Mucosa of descending colon (tissue), 3 donors: Measurements from ENCODE around the gene CLIP4. TPM values are rescaled to one million over a fixed set of nuclear protein-coding genes. Genes with fewer than 3 reads are reported as not detected.

Experiments
- ATAC-seq: fragments of 200-7000 bp; cut with Tn5 transposase; one replicate; pipeline ENCODE4 v1.9.1; 2020; ENCODE audit warnings: mild to moderate bottlenecking, moderate library complexity
- DNase-seq, 3 donors: peaks; one replicate each; pipeline ENCODE4 v3.0.0-alpha.2; 2020
- H3K36me3 ChIP-seq: fragments of 200-600 bp; one replicate; pipeline ENCODE4 v1.8.0; 2021; ENCODE audit warnings: low read depth, mild to moderate bottlenecking
- H3K4me1 ChIP-seq: fragments of 200-600 bp; one replicate; pipeline ENCODE4 v1.8.0; 2021; ENCODE audit warnings: low read depth, mild to moderate bottlenecking
- H3K4me3 ChIP-seq: fragments of 200-600 bp; one replicate; pipeline ENCODE4 v1.8.0; 2021; ENCODE audit warnings: mild to moderate bottlenecking
- H3K9me3 ChIP-seq: fragments of 200-600 bp; one replicate; pipeline ENCODE4 v1.8.0; 2021; ENCODE audit warnings: mild to moderate bottlenecking
- intact Hi-C, 2 donors: fragments of 100-400 bp; cut with DNase I in 1 of 2; cut with micrococcal nuclease in 1 of 2; formaldehyde crosslinking; loops; one replicate each; pipeline versions ENCODE4 v1.11.0 to v1.11.1; 2022; cut with DNase I, micrococcal nuclease
- total RNA-seq, 3 donors: library from RNA; stranded (reverse); fragmentation: NEBNext Ultra II Directional in 2 of 3; extraction: Animal tissue kit (Norgen Biotek cat#: 25700) in 2 of 3; gene quantifications; one replicate each; pipeline versions ENCODE4 v1.2.1 to v1.2.4, GENCODE V29; 2021 to 2023
- TF ChIP-seq, protein P1 (sequence below): fragments of 200-600 bp; IDR thresholded peaks from one replicate; pipeline ENCODE4 v1.8.0; 2022; ENCODE audit warnings: antibody characterized with exemption, mild to moderate bottlenecking
- donor health status: DM: no; HTN: no; CAD: no; lungs with moderate emphysema.
- donor health status: DM: no; HTN: no; CAD: no.
- donor health status: DM: no; HTN: yes; CAD: no.

Gene CLIP4
- total RNA-seq, 3 donors from 2014 or later: 2.6 to 48.1 (median 8.3) TPM

DNA sequence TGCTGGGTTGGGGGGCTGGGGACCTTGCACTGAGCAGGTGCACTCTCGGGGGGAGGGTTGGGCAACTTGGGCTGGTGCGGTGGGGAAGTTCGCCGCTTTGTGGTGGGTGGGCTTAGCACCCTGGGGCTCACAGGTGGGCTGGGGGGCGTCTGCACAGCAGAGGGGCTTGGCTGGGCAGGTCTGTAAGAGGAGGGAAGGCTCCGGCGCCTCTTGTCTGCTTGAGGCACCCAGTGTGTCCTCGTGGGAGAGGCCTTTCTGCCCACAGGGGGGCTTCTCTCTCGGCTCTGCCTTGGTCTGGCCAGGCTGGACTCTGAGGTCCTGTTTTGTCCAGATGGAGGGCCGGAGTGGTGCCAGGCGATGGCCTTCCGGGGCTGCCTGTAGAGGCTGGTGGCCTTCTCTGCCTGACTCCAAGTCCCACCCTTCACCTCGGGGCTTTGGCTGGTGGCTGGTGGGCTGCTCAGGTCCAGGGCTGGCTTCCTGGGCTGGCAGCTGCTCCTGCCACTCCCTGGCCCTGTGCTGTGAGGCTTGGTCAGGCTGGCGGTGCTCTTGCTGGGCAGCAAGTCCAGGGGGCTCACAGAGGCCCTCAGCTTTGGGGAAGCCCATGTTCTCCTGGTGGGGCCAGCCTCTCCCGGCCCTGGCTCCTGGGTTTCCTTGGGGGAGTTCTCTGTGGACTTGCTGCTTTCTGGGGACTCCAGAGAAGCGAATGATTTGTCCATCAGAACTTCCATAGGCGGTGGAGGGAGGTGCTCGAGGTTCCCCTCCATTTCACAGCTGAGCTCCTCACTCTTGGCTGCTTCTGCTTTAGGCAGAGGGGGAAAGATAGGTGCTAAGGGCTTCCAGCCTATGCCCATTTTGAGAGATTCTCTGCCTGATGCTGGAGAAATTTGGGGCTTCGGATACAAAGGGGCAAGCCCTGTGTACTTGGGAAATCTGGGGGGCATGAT lies 43.9 kb upstream of the CLIP4 start:
- TF ChIP-seq, protein P1, sequence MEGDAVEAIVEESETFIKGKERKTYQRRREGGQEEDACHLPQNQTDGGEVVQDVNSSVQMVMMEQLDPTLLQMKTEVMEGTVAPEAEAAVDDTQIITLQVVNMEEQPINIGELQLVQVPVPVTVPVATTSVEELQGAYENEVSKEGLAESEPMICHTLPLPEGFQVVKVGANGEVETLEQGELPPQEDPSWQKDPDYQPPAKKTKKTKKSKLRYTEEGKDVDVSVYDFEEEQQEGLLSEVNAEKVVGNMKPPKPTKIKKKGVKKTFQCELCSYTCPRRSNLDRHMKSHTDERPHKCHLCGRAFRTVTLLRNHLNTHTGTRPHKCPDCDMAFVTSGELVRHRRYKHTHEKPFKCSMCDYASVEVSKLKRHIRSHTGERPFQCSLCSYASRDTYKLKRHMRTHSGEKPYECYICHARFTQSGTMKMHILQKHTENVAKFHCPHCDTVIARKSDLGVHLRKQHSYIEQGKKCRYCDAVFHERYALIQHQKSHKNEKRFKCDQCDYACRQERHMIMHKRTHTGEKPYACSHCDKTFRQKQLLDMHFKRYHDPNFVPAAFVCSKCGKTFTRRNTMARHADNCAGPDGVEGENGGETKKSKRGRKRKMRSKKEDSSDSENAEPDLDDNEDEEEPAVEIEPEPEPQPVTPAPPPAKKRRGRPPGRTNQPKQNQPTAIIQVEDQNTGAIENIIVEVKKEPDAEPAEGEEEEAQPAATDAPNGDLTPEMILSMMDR: no peak
- DNase-seq: no peak
- Histone ChIP-seq H3K36me3 (no peaks in the 10 kb centered on the region), H3K4me3 (no peak overlapping the region), H3K4me1 (no peaks in the 10 kb centered on the region), H3K9me3 (no peaks in the 10 kb centered on the region)
- no peak for ATAC-seq
- intact Hi-C loops: no loop called here

DNA sequence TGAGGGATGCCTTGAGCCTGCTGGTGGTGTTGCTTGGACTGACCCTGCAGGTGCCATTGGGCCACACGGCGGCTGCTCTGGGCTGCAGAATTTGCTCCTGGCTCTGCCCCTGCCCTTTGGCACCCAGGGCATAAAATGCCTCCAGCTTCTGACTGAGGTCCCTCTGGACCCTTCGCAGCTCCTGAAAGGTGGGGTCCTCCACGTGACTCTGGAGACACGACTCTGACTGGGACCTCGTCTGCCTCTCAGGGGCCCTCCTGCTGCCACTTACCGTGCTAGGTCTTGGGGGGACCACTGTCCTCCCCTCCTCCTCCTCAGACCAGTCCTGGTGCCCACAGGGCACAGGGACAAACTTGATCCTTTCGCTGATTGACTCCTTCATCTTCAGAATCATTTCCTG lies 43.0 kb upstream of the CLIP4 start:
- H3K9me3 ChIP-seq: no peaks in the 10 kb centered on the region
- DNase-seq (no peak), ATAC-seq (no peak)
- no peaks in the 10 kb centered on the region for H3K4me1 ChIP-seq
- TF ChIP-seq, protein P1: no peak
- intact Hi-C loops: no loop called here
- no peak overlapping the region for H3K4me3 ChIP-seq
- H3K36me3 ChIP-seq: no peaks in the 10 kb centered on the region

DNA sequence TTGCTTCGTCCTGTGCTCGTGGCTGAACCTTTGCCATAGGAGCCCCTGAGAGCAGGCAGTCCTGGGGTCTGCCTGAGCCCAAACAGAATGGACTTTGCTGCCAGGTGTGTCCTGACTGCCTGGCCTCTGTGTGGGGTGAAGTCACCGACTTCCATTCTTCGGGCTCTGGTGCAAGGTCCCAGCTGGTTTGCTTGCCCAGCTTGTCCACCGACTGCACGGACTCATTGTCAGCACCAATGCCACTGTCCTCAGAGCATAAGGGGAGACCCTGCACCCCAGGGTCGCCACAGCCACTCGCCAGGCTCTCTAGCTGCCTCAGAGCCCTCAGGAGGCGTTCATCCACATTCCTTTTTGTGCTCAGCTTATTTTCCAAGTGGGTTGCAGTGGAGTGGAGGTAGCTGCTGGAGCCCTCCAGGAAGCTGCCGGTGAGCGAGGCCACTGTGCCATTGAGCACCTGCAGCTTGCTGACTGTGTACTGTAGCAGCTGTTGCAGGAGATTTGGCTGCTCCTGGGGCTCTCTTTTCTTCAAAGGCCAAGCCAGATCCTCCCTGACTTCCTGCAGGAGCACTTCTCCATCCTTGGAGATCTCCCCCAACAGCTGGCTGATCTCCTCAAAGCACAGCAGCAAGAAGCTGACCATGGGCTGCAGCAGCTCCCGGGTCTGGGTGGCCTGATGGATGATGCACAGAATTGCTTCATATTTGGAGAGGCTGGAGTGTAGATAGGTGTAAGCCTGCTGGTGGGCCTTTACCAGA lies 42.1 kb upstream of the CLIP4 start:
- TF ChIP-seq, protein P1: no peak
- DNase-seq (no peak), ATAC-seq (no peak)
- intact Hi-C loops: no loop called here
- no peak overlapping the region for H3K4me3 ChIP-seq
- no peaks in the 10 kb centered on the region for H3K36me3 ChIP-seq
- H3K4me1 ChIP-seq: no peaks in the 10 kb centered on the region
- no peaks in the 10 kb centered on the region for H3K9me3 ChIP-seq

DNA sequence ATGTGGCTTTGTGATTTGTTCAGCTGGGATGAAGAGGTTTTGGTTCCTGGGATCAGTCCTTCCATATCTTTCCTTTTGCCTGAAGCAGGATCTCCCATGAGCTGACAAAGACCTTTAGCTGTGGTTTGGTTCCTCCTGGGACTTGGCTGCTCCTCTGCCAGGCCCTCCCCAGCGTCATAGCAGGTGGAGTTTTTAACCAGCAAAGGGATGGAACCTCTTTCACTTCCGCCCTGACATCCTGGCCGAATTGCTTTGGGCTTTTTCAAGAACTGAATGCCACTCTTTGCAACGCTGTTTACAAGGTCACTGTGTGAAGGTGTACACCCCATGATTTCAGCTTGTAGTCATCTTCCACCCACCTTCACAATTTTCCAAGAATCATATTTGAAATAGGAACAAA lies 41.3 kb upstream of the CLIP4 start:
- intact Hi-C loops: no loop called here
- no peaks in the 10 kb centered on the region for H3K36me3 ChIP-seq
- H3K9me3 ChIP-seq: no peaks in the 10 kb centered on the region
- DNase-seq (no peak), ATAC-seq (no peak)
- TF ChIP-seq, protein P1: no peak
- H3K4me1 ChIP-seq: no peaks in the 10 kb centered on the region
- H3K4me3 ChIP-seq: no peak overlapping the region

DNA sequence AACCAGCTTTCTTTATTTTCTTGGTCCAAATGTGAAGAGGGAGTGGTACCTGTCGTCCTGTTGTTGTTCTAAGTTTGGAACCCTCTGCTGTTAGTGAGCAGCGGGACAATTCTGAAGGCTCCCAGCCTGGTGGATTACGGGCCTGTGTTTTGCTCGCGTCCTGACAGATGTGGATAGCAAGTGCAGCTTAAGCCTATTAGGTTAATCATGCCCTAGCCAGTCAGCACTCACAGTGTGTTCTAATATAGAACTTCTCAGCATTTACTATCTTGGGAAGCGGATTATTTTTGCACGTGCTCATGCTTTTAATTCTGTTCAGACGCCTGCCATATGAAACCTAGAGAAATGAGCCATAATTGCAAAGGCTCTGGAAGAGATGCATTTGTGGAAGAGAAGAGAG lies 40.8 kb upstream of the CLIP4 start, which contains the start of gene PCARE:
Gene PCARE (minus strand): TSS at position 113 of the 400 bp plus-strand sequence. CDS start 262 bp downstream, outside the sequence.
- Histone ChIP-seq H3K36me3 (no peaks in the 10 kb centered on the region), H3K4me1 (no peaks in the 10 kb centered on the region), H3K4me3 (no peak within 1 kb of the TSS), H3K9me3 (no peaks in the 10 kb centered on the region)
- intact Hi-C loops: no loop called here
- TF ChIP-seq, protein P1: no peak
- DNase-seq: no peak
- ATAC-seq: no peak
